GM12874 (cell line): ENCODE data around the gene CHAF1A.

Experiments used
- CTCF ChIP-seq: IDR thresholded peaks from 2 replicates; pipeline ENCODE4 v1.5.1; 2011; ENCODE audit warnings: low read depth, mild to moderate bottlenecking, control low read depth, low read length, moderate library complexity; ENCODE audit not compliant: insufficient read depth

CHAF1A gene

GRCh38 chr19:4396949-4397783, 5.3 kb upstream of the CHAF1A start:
- TF ChIP-seq CTCF = no peak

GRCh38 chr19:4399812-4400134, 2.7 kb upstream of the CHAF1A start:
- TF ChIP-seq CTCF = no peak

GRCh38 chr19:4400135-4400936, 2.1 kb upstream of the CHAF1A start, which contains the start of gene SH3GL1:
Gene SH3GL1 (minus strand): TSS chr19:4400547. CDS start chr19:4400368, 179 bp downstream.
- TF ChIP-seq CTCF = peak; percentile 96

GRCh38 chr19:4401769-4402170, 670 bp upstream of the CHAF1A start:
- TF ChIP-seq CTCF = no peak

DNA sequence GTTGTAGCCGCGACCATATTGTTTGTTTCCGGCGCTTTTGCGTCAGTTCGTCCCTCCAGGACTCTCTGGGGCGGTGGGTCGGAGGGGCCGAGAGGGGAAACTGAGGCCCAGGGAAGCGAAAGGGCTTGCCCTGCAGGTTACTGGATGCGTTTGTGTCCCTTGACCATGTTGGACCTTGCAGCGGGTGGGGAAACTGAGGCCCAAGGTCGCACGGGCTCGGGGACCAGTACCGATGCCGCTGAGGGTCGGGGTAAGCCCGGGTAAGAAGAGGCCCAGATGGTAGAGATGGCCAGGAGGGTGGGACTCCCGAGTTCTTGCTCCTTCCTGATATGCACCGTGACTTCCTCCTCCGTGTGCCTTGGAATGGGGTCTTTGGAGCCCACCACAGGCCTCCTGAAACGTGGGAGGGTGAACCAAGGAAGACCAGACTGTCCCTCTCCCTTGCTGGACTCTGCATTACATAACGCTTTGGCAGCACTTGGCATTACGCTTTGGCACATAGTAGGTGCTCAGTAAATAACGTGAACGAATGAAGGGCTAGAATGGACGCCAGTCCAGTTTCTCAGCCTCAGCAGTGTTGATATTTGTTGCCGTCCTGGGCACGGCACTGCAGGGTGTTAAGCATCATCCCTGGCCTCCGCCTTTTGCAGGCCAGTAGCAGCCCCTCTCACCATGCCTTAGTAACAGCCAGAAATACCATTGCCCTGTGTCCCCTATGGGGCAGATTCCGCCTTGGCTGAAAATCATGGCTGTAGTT, 743 bp downstream of the CHAF1A start:
- no peak for TF ChIP-seq CTCF

DNA sequence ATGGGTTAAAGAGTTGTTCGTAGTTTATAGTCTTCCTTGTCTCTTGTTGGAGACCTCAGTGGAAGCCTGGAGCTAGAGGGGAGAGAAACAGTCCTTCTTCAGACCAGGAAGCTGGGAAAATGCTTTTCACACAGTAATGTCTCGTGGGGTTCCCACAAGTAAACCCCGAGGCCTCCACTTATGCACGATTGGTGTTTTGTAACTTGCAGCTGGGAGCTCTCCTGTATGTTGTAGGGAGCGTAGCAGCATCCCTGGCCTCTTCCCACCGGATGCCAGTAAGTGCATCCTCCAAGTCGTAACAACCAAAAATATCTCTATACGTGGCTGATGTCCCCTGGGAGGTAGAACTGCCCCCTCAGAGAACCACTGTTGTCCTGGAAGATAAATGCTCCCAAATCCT, 3.5 kb downstream of the CHAF1A start:
- no peak for TF ChIP-seq CTCF

- no peak for TF ChIP-seq CTCF
Measured at GRCh38 chr19:4406626-4407025, 4.2 kb downstream of the CHAF1A start.
